Stimulated activated naive CD8-positive, alpha-beta T cell treated with anti-CD3 and anti-CD28 coated beads, Interleukin-15, Interleukin-2, amounts not matched to agents 100 U/mL and 50 U/mL, for 24 hours (primary cell): Measurements from ENCODE around the gene PRLH.

Source experiments
- ATAC-seq: fragments of 150-1000 bp; cut with Tn5 transposase; one replicate; pipeline ENCODE4 v1.10.0; 2021
- DNase-seq: peaks from one replicate; pipeline ENCODE4 v3.0.0; 2021

PRLH gene

DNA sequence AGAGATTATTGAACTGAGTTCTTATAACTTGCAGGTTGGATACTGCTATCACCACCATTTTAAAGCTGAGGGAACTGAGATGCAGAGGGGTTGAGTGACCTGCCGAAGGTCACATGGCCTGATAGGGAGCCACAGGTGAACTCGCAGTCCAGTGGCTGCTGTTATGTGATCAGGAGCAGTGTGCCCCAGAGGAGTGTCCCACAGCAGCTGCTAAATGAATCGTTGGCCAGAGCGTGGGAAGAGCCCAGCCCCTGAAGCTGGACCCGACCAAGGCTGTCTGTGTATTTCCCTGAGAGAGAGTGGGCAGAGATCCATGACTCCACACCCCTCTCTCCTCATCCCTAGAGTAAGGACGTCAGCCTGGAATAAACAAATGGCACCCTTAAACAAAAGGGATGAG, 26.7 kb upstream of the PRLH start:
- DNase-seq (no peak), ATAC-seq (no peak)

DNA sequence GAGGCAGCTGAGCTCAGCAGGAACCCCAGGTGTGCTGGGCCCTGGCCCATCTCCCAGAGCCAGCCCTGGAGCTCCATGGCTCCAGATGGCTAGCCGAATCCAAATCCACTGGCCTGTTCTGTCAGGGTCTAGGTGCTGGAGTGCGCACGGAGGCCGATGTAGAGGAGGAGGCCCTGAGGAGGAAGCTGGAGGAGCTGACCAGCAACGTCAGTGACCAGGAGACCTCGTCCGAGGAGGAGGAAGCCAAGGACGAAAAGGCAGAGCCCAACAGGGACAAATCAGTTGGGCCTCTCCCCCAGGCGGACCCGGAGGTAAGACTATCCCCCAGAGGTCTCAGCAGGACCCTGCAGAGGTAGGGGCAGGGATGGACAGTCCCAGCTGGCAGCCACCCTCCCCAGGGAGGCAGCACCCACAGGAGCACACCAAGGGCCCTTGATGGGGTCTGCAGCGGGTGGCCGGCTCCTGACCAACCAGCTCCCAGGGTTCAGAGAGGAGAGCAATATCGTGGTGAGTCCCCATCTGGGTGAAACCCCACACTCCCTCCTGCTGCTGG, 26.1 kb upstream of the PRLH start:
- no peak for ATAC-seq
- DNase-seq: no peak

DNA sequence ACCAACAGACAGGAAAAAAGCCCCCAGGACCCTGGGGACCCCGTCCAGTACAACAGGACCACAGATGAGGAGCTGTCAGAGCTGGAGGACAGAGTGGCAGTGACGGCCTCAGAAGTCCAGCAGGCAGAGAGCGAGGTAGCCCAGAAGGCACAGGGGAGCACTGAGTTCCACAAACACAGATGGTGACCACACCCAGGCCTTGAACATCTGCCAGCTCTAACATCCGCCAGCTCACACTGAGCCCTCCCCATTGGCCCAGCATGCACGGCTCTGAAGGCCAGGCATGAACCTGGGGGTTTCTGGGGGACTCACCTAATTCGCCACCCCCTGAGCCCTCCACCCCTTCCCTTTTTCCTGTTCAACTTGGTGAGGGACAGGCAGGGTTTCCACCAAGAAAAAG, 25.6 kb upstream of the PRLH start:
- no peak for ATAC-seq
- DNase-seq: no peak

DNA sequence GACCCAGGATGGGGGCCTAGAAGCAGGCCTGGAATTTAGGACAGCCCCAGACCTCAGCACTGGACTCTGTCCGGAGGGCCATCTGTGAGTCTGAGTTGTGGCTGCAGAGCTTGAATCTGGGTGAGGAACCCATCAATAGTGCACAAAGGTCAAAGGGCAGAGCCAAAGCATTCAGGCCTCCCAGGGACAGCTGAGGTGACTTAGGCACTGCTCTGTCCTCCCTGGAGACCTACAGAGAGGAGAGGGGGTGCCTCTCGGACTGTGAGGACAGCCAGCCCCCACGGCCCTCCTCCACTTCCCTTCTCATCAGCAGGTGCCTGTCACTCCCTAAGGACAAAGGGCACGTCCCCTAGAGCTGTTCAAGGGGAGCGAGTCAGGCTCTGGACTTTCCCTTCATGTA, 25.1 kb upstream of the PRLH start:
- DNase-seq (no peak), ATAC-seq (no peak)

DNA sequence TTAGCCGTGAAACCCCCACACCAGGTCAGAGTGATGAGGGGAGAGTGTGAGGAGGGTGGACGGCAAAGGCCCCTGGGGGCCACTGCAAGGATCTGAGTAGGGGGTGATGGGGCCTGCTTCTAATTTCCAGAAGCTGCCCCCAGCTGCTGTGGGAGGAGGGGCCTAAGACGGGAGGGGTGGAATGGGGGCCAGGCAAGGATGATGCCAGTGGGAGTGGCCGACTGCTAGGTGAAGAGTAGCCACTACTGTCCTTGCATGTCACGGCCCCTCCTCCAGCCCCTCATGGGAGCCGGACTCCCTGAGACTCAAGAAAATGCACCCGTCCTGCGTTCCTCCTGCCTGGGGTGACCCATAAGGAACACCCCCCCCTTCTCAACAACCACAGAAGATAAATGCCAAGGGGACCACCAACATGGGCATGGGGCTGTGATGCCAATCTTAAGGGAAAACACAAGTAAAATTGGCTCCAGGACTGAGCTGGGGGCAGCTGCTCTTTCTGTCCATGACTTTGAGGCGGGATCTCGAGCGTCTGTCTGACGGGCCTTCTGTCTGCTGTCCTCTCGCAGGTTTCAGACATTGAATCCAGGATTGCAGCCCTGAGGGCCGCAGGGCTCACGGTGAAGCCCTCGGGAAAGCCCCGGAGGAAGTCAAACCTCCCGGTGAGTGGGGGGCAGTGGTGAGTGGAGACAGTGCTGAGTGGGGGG, 24.2 kb upstream of the PRLH start:
- ATAC-seq (no peak), DNase-seq (no peak)

DNA sequence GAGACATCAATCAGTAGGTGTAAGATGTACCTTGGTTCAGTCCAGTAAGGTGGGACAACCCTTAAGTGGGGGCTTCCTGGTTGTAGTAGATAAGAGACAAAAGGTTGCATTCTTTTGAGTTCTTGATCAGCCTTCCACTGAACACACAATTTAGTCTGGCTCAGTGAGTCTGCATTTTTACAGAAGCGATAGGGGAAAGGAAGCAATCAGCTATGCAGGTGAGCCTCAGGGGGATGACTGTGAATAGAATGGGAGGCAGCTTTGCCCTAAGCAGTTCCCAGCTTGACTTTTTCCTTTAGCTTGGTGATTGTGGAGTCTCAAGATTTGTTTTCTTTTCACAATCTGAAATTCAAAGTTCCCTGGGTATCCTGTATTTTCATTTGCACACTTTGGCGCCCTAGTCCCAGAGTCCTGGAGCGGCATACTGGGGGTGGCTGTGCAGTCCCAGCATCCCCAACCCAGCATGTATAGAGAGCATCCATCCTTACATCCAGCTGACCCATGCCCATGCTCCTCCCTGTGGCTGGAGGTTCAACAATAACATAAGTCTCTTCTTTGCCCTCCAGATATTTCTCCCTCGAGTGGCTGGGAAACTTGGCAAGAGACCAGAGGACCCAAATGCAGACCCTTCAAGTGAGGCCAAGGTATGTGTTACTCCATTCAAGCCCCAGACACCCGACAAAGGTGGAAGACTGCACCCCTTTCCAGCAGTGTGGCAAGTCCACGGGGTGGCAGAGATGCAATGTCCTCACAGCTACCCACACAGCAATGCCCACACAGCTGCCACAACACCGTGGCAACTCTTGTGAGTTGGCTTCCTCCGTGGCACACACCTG, 20.1 kb upstream of the PRLH start:
- no peak for ATAC-seq
- no peak for DNase-seq

DNA sequence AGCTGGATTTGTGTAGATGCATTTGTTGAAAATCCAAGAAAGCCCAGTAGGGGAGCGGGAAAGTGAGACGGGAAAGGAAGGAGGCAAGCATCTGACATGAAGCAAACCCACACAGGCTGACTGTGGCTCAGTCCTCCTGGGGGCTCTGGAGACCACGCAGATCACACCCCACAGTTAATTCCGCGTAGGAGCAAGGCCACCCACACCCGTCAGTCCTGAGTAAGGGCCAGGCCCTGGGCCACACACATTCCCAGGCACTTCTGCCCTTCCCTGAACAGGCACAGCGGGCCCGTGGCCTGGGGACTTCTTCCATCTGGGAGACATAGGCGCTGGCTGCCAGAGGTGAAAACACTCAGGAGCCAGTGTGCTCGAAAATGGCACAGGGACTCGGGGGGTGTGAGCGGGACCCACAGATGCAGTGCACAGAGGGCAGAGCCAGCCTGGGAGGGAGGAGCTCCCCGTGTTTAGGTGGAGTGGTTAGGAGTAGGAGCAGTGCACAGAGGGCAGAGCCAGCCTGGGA, 19.4 kb upstream of the PRLH start:
- ATAC-seq (no peak), DNase-seq (no peak)

DNA sequence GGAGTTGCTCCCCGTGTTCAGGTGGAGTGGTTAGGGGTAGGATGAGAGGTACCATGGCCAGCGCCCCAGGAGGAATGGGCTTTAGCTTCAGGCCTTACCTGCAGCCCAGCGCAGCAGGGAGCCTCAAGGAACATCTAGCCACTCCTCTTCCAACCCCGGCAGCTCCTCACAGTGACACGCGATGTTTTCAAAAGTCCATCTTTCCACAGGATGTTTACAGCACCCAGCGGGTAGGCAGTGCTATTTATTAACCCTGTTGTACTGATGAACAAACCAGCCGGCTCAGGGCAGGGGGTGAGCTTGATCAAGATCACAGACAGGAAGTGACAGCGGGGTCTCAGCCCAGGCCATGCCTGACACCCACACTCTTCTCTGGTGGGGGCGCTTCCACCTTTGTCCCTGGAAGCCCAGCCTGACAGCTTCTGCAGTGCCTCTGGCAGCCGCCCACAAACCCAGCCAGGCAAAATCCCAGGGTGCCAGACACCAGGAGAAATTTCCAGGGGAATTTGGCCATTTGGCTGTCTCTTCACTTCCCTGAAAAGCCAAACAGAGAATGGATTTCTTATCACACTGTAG, 18.4 kb upstream of the PRLH start:
- no peak for DNase-seq
- ATAC-seq: no peak

DNA sequence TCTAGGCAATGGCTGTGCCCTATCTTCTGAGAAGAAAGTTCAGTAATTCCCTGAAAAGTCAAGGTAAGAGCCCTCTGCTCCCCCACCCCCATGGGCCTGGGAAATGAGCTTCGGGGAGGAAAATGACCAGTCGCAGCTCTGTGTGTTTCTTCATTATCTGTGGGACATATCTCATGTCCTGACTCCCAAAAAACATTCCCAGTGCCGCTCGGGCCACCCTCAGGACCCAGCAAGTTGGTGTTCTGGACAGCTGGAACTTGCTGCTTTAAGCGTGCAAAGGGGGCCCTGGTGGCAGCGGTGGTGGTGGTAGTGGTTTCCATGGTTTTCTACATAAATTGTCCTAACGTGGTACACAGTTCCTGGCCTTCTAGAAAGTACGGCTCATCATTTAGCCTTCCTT, 17.2 kb upstream of the PRLH start:
- ATAC-seq (no peak), DNase-seq (no peak)

DNA sequence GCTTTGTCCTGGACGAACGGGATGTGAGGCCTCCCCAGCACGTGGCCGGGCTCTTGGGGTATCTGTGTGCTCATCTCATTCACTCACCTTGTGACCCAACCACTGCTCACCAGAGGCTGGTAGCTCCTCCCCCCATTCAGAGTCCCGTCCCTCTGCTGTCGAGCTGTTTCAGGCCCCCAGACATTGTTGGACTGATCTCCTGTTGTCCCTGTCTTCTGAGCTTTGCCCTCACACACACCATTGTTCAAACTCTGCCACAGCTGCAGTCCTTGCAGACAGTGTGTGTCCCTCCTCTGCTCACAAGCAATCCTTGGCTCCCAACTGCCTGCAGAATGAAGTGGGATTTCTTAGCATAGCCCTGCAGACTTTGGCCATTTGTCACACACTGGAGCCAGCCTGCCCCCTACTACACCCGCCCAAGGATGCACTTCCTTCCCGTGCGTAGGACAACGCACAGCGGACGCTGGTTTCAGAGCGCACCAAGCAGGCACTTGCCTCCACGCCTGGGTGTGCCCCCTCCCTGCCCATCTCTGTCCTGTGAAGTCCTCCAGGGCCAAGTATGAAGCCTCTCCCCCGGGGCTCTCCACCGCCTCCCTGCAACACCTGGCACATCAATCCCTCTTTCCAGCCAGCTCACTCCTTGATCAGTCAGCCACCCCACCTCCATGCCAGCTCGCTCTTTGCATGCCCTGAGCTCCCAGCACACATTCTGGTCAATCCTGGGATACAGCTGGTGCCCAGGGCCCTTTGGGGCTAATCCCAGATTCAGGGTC, 16.5 kb upstream of the PRLH start:
- ATAC-seq: no peak
- no peak for DNase-seq

DNA sequence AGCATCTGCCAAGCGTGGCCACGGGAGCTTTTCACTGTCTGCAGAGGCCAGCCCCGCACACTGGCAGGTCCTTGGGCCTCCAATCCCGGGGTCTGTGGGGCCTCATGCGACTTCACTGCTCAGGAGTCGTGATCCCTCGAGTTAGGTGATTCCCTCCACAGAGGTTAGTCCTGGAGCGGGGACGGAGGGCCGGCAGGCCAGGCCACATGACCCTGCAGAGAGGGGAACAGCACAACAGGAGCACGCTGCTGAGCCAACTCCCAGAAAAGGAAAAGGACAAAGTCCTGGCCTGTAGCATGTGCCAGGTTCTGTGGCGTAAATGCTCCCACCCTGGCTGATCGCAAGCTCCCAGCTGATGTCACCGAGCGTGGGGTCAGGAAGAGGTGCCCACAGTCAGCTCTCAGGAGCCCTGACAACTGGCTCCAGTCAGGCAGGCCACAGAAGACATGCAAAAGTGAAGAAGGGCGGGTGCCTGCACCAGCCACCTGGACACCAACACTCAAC, 15.3 kb upstream of the PRLH start:
- ATAC-seq (no peak), DNase-seq (no peak)

DNA sequence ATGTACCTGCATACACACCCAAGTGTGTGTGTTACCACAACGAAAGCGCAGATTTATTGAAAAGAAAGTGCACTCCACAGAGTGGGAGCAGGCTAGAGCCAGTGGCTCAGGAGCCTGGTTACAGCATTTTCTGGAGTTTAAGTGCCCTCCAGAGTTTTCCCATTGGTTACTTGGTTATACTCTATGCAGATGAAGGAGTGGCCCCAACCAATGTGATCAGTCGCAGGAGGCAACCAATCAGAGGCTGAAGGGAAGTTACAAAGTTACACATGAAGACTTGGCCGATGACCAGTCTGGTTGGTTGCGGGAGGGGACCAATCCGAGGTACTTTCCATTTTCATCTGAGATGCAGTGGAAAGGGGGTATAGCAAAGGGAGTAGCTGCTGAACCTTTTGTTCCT, 13.5 kb upstream of the PRLH start:
- no peak for ATAC-seq
- no peak for DNase-seq

DNA sequence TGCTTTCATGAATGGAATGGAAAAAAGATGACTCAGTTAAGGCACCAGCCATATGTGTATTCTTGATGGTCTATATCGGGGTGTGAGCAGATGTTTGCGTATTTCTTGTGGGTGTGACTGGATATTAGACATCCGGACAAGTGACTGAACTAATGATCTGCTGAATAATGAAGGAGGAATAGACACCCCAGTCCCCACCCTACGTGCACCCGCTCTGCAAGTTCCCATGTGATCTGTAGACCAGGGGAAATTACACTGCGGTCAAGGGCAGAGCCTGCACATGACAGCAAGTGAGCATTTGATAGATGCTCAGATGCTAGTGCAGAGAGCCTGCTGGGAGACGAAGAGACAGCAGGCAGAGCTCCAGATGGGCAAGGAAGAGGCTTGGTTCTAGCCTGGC, 12.4 kb upstream of the PRLH start:
- no peak for DNase-seq
- ATAC-seq: no peak

DNA sequence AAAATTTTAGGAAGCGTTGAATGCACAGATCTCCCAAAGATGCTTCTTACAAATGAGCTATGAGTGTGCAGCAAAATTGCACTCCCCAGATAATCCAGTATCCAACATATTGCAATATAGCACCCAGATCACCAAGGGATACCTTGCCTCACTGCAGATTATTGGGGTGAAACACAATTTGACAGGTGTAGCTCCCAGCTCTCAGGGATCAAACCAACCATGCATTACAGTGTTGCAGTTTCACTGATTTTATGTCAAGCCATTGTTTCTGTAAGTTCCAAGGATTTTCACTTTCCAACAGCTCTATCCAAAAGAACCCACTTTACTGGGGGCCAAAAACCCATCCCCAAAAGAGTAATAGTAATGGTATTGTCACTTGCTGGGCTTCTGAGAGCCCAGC, 10.8 kb upstream of the PRLH start:
- ATAC-seq: no peak
- no peak for DNase-seq

DNA sequence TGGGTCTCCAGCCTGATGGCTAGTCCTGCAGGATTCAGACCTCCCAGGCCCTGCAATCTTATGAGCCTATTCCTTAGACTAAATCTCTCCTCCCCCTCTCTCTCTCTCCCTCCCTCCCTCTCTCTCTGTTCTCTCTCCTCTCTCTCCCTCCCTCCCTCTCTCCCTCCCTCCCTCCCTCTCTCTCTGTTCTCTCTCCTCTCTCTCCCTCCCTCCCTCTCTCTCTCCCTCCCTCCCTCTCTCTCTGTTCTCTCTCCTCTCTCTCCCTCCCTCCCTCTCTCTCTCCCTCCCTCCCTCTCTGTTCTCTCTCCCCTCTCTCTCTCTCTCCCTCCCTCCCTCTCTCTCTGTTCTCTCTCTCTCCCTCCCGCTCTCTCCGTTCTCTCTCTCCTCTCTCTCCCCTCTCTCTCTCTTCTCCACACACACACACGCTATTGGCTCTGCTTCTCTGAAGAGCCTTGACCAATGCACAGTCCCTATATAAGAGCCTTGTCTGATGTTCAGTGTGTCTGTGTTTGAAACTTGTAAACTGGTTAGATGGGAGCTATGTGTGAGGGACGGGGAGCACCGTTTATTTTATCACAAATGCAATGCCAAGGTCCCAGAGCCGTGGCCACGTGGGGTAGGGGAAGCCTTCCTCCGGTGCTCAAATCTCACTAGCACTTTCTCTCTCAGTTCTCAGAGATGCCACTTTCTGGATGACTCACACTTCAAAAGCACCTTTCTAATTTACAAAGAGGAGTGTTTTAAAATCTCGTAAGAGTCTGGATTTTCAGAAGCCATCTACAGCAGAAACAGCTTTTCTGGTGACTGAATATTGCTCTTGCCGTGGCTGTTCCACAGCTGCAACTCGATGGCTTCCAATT, 9.4 kb upstream of the PRLH start:
- DNase-seq: no peak
- peak; percentile 39 for ATAC-seq

DNA sequence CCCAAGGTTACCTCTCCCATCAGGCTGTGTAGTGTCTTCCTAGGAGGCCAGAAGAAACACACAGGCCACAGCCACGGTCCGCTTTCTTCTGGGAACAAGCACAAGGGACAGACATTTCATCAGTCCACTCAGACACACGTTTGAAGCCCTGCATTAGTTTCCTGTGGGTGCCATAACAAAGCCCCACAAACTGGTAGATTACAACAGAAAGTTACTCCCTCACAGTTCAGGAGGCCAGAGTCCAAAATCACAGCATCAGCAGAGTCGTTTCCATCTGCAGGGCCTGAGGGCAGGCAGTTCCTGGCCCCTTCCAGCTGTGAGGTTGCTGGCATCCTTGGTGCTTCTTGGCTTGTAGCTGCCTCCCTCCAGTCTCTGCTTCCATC, 8.8 kb upstream of the PRLH start:
- ATAC-seq: no peak
- no peak for DNase-seq

DNA sequence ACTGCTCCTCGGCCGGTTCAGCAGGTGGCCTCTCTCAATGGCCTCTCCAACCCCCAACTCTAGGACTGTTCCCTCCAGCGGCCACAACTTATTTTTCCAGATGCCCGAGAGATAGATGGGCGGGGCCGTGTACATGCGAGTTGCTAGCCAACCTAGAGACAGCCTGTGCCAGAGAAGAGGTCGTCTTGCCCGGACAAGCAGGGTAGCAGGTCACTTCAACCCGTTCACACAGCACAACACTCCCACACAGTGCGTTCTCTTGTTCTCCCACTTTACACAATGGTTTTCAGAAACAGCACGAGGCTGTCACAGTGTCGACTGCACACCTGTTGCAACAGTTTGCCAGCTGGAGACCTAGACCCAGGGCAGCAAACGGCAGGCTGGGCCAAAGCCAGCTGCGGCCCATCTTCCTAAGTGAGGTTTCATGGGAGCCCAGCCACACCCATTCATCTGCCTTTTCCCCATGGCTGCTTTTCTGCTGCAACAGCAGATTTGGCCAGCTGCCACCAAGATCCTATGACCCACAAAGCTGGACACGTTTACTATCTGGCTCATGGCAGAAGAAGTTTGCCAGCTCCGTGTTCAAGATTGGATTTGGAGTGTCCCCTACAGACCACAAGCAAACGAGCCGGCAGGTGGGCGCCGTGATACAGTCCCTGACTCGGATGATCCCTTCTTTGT, 7.3 kb upstream of the PRLH start:
- DNase-seq (no peak), ATAC-seq (no peak)

DNA sequence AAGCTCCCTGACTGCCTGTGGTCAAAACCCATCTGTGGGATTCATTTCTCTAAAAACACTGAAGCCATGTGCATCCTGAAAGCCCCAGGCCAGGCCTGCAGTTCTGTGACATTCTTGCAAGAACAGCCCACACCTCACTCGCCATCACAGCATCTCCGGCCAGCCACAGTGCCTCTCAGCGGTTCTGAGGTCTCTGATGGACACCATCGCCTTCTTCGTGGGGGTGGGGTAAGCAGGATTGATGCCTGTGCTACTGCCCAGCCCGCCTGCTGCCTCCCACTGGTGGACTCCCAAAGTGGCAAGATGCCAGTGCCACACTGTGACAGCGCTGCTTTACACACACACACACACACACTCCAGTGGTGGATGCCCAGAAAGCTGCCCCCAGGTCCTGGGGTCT, 5.2 kb upstream of the PRLH start:
- no peak for DNase-seq
- ATAC-seq: no peak

DNA sequence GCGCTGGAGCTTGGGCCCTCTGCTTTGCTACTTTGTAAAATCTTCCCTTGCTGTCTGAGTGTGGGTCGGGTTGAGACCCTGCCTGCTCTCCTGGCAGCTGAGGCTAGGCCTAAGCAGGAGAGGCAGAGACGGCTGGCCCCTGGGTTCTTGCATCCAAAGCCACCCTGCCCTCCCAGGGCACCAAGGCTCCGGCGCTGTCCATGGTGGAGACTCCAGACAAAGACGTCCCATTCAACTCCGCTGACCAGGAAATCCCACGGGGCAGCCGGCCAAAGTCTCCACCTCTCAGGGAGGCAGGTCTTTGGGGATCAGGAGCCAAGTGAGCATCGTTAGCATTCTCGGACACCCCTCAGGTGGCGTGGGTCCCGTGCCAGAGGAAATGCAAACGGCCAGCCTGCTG, 2.6 kb upstream of the PRLH start:
- ATAC-seq: no peak
- no peak for DNase-seq

DNA sequence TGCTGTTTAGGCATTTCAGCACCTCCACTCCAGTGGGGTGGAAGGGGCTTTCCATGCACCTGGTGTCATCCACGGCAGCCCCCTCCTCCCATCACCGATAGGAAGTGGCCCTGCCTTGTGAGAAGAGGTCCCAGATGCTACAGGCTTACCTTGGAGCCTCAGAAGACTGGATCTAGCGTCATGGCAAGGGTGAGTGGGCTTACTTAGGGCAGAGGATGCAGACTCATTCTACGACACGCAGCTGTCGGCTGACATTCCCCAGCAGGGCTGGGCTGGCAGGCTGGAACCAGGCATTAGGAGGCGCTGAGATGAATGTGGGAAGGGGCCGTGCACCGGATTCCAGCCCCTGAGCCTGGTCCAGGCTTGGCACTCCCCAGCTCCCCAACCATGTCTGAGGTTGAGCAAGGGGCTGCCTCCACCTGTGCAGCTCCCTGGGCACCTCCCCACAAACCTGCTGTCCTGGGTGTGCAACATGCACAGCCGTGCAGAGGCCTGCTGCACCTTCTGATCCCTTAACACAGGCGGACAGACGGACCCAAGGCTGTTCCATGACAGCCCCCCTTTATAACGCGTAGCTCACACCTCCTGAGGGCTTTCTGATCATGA, 1.7 kb upstream of the PRLH start:
- ATAC-seq (no peak), DNase-seq (no peak)
